Heart right ventricle (tissue), 16 donors: ENCODE data around the gene SCYGR3. TPM values are rescaled to one million over a fixed set of nuclear protein-coding genes. Genes with fewer than 3 reads are reported as not detected.

Experiments used
- ATAC-seq, 8 donors: fragments of 200-7000 bp; cut with Tn5 transposase; one replicate each; pipeline ENCODE4 v1.9.1; 2020; ENCODE audit warnings: mild to moderate bottlenecking in 8 of 8, moderate library complexity in 8 of 8, moderate number of reproducible peaks in 1 of 8
- DNase-seq, 2 donors: peaks; one replicate each; pipeline ENCODE4 v3.0.0-alpha.2; 2020
- H3K27ac ChIP-seq, 10 donors: fragments of 200-600 bp; sonication (generic) in 2 of 10; one replicate each; pipeline versions ENCODE4 v1.5.0 to v1.8.0; 2020 to 2022; ENCODE audit warnings: mild to moderate bottlenecking in 3 of 10
- H3K27me3 ChIP-seq, 7 donors: fragments of 200-600 bp; one replicate each; pipeline ENCODE4 v1.8.0; 2021 to 2022; ENCODE audit warnings: mild to moderate bottlenecking in 2 of 7
- H3K36me3 ChIP-seq, 9 donors: fragments of 200-600 bp; sonication (generic) in 1 of 9; one replicate each; pipeline versions ENCODE4 v1.5.0 to v1.8.0; 2020 to 2022; ENCODE audit warnings: mild to moderate bottlenecking in 2 of 9
- H3K4me1 ChIP-seq, 9 donors: fragments of 200-600 bp; sonication (generic) in 1 of 9; one replicate each; pipeline versions ENCODE4 v1.5.0 to v1.8.0; 2020 to 2022; ENCODE audit warnings: mild to moderate bottlenecking in 4 of 9
- H3K4me3 ChIP-seq, 10 donors: fragments of 200-600 bp; sonication (generic) in 2 of 10; one replicate each; pipeline versions ENCODE4 v1.5.0 to v1.8.0; 2020 to 2022; ENCODE audit warnings: mild to moderate bottlenecking in 7 of 10, moderate library complexity in 2 of 10
- H3K9me3 ChIP-seq, 11 donors: fragments of 200-600 bp in 10 of 11; sonication (generic) in 2 of 11; one replicate each; pipeline versions ENCODE4 v1.5.0 to v1.8.0; 2013 to 2022; ENCODE audit warnings: mild to moderate bottlenecking in 2 of 11, control low read depth in 1 of 11, moderate library complexity in 1 of 11
- CTCF ChIP-seq, 9 donors: fragments of 200-600 bp; sonication (generic) in 2 of 9; IDR thresholded peaks; one replicate each; pipeline versions ENCODE4 v1.5.0 to v1.8.0; 2021 to 2022; ENCODE audit warnings: antibody characterized with exemption in 9 of 9, mild to moderate bottlenecking in 5 of 9, moderate library complexity in 1 of 9
- WGBS, 2 donors: extraction: QIAGEN DNeasy Blood & Tissue Kit; methylation state at CpG; one replicate each; pipeline ENCODE4 v1.1.7; 2013; ENCODE audit warnings: inconsistent platforms in 1 of 2; 5-methylcytosine and 5-hydroxymethylcytosine counted together
- intact Hi-C, 10 donors: fragments of 100-400 bp; cut with DNase I; formaldehyde crosslinking; loops; one replicate each; pipeline versions ENCODE4 v1.11.1 to v1.14.2; 2022
- polyA plus RNA-seq, 2 donors: library from polyadenylated mRNA; stranded (reverse); fragments of 200-250 nt; gene quantifications; one replicate each; pipeline ENCODE4 v1.2.3, GENCODE V29; 2013
- total RNA-seq, 10 donors: library from RNA; stranded (reverse); fragmentation: NEBNext Ultra II Directional in 3 of 10; extraction: Animal tissue kit (Norgen Biotek cat#: 25700) in 3 of 10; gene quantifications; one replicate each; pipeline versions ENCODE4 v1.2.1 to v1.2.4, GENCODE V29; 2021 to 2023
- donor health status: Arrhythmogenic right ventricular cardiomyopathy.
- donor health status: ischemic (EF 13 %, LVEDD 7.1; RV severe dilation, severe dysfunction).
- donor health status: healthy with polysubstance abuse.
- donor health status: DM: no; HTN: yes; CAD: no.
- donor health status: DM: no; HTN: no; CAD: no.
- donor health status: ischemic (EF 25% LVEDD 6.9; RV normal size, moderate dysfunction).
- donor health status: ischemic (EF 25% LVEDD 5.7; RV mildly dilated, moderate dysfunction).
- donor health status: healthy.
- donor health status: DM: yes; HTN: yes; CAD: no.
- donor health status: Ischemic cardiomyopathy.
- donor health status: ischemic (EF 35%, LVEDD 5.7; RV mildly dilated, moderate dysfunction).
- donor health status: nonischemic (EF 11% LVEDD 7.7; RV severe dilation, severe dysfunction).
- donor health status: DM: yes; HTN: yes; CAD: no.
- donor health status: PGD.
- donor health status: ischemic (EF 29% LVEDD 5.4; RV normal size, mild dysfunction).
- donor health status: nonischemic (EF 23%, LVEDD 6.1; RV moderate dilation, normal function).

The SCYGR3 gene
- total and polyA plus RNA-seq, 12 donors, result not detected

- ATAC-seq (no peak), DNase-seq (no peak)
- intact Hi-C loops, result no loop called here
- no peak for TF ChIP-seq CTCF (IDR thresholded peaks at IDR 0.05)
- Histone ChIP-seq H3K36me3 (no peaks in the 10 kb centered on the region), H3K27ac (no peak overlapping the region), H3K4me3 (no peak overlapping the region), H3K4me1 (no peaks in the 10 kb centered on the region), H3K27me3 (peaks cover 0 to 5% (median 0%) of the 10 kb centered on the region in 7 donors), H3K9me3 (no peaks in the 10 kb centered on the region)
- 4 to 11% methylated on average over 2 of the region's 2 CpGs for WGBS, 2 donors
Observed at GRCh38 chr2:227642656-227643055, 28.0 kb upstream of the SCYGR3 start.

GRCh38 chr2:227634201-227634600, 19.6 kb upstream of the SCYGR3 start:
- WGBS, 2 donors, result 71 to 78% methylated on average over 3 of the region's 3 CpGs
- Histone ChIP-seq H3K36me3 (no peaks in the 10 kb centered on the region), H3K27ac (no peak overlapping the region), H3K4me1 (no peaks in the 10 kb centered on the region), H3K9me3 (no peaks in the 10 kb centered on the region), H3K27me3 (peaks cover 0 to 11% (median 7%) of the 10 kb centered on the region in 7 donors), H3K4me3 (no peak overlapping the region)
- no peak for TF ChIP-seq CTCF (IDR thresholded peaks at IDR 0.05)
- no peak for DNase-seq
- intact Hi-C loops, result no loop called here
- no peak for ATAC-seq

GRCh38 chr2:227632827-227633226, 18.2 kb upstream of the SCYGR3 start:
- ATAC-seq (no peak), DNase-seq (no peak)
- intact Hi-C loops, result no loop called here
- Histone ChIP-seq H3K4me1 (no peaks in the 10 kb centered on the region), H3K27ac (no peak overlapping the region), H3K4me3 (no peak overlapping the region), H3K36me3 (no peaks in the 10 kb centered on the region), H3K9me3 (no peaks in the 10 kb centered on the region), H3K27me3 (peaks cover 0 to 17% (median 7%) of the 10 kb centered on the region in 7 donors)
- no peak for TF ChIP-seq CTCF (IDR thresholded peaks at IDR 0.05)
- 80 to 83% methylated on average over 6 of the region's 6 CpGs for WGBS, 2 donors

GRCh38 chr2:227630322-227630721, 15.7 kb upstream of the SCYGR3 start:
- H3K36me3 ChIP-seq, result no peaks in the 10 kb centered on the region
- DNase-seq, result no peak
- H3K27ac ChIP-seq, result no peak overlapping the region
- 81 to 83% methylated on average over 3 of the region's 3 CpGs for WGBS, 2 donors
- no peak for ATAC-seq
- H3K27me3 ChIP-seq, result peaks cover 0 to 17% (median 9%) of the 10 kb centered on the region in 7 donors
- no peak overlapping the region for H3K4me3 ChIP-seq
- H3K9me3 ChIP-seq, result no peaks in the 10 kb centered on the region
- no peaks in the 10 kb centered on the region for H3K4me1 ChIP-seq
- no peak for TF ChIP-seq CTCF (IDR thresholded peaks at IDR 0.05)
- intact Hi-C loops, result no loop called here
